DMS 273 treated with DMSO at 0.1 percent for 48 hours (cell line): ENCODE measurements around the gene PRSS22.

ENCODE experiments used
- DNase-seq: peaks from one replicate; lab custom pipeline; 2025; lab: John Stamatoyannopoulos, UW

Gene PRSS22

DNA sequence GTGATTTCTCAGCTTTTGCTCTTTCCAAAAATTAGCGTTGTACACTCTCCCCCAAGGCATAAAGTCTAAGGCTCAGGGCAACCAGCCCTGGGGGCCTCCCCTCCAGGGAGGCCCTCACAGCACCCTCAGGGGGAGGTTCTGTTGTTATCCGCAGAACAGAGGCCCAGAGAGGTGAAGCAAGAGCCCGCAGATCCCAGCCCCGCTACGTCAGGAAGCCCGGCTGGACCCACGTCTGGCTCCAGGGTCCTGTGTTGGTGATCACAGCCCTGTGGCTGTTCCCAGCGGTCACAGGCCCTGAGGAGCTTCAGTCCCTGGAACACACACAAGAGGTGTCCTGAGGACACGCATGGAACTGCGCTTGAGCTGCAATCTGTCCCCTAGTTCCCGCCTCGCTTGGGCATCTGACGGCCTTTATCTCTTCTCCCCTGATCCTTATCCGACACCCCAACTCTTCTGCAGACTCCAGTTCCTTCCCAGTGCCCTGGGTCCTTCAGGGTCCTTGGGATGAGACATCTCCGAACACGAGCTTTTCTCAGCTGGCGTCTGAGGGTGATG is 29.0 kb downstream of the PRSS22 start:
- DNase-seq: no peak

GRCh38 chr16:2828521-2828840 is 29.5 kb downstream of the PRSS22 start:
- DNase-seq: no peak

- no peak for DNase-seq
Observed at GRCh38 chr16:2827831-2828520, 30.0 kb downstream of the PRSS22 start.

- no peak for DNase-seq
Observed at GRCh38 chr16:2827374-2827791, 30.6 kb downstream of the PRSS22 start.

GRCh38 chr16:2826591-2827373 is 31.2 kb downstream of the PRSS22 start:
- no peak for DNase-seq

DNA sequence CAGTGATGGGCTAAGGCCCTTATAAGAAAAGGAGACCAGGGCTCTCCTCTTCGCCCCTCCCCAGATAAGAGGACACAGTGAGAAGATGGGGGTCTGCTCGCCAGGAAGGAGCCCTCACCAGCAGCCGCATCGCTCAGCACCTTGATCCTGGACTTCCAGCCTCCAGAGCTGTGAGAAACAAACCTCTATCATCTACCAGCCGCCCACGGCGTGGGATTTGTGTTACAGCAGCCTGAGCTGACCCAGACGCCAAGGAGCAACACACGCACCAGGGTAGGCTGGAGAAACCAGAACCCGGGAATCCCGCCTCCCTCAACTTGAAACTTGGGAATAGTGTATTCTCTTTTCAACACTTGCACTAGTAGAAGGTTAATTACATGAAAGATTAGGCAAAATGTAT is 32.1 kb downstream of the PRSS22 start:
- no peak for DNase-seq

DNA sequence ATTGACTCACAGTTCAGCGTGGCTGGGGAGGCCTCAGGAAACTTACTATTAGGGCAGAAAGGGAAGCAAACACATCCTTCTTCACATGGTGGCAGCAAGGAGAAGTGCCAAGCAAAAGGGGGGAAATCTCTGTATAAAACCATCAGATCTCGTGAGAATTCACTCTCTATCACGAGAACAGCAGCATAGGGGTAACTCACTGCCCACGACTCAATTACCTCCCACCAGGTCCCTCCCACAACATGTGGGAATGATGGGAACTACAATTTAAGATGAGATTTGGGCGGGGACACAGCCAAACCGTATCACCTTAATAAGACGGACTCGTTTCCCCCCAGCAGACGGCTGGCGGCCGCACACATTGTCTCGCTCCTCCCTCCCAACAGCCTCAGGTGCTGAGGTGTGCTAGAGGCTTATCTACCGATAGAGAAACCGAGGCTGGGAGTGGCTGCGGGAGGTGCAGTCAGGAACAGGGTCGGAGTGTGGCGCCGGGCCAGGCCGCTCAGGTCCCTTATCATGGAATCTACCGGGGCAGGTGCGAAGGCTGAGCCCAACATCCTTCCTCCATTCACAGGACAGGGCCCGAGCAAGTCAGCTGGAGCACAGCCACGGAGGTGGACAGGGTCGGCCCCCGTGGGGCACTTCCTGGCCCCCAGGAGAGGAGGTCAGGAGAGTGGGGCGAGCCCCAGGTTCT is 32.8 kb downstream of the PRSS22 start:
- DNase-seq: no peak

DNA sequence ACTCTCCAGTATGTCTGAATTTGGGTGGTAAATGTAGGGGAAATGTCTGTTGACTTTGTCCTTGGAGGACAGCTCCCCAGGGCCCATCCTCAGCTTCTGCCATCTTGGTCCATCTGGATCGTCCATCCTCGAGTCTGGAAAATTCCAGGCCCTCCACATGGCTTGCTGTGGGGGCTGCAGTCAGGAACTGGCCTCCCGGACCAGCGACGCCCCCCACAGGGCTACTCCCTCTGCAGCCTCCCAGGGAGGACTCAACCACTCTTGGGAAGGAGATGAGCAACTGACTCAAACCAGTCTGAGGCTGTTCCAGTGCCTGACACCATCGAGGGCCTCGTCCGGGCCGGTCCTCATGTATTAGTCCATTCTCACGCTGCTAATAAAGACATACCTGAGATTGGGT is 33.3 kb downstream of the PRSS22 start:
- DNase-seq: no peak

DNA sequence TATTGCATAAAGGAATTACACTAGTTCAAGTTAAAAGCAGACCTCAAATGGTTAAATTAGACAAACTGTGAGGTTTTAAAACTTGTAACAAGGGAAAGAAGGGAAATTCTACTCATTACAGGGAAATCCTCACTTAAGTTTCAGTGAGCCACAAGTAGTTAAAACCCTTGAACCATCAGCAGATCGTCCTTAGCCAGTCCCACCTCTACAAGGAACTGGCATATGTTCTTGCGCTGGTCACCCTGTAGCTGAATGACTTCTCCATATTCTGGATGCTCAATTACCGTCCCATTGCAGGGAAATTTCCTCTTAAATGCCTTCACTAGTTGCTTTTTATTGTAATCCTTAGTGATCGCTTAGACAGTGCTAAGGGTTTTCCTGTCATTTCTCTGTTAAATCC is 35.5 kb downstream of the PRSS22 start:
- no peak for DNase-seq

GRCh38 chr16:2822158-2822495 is 35.8 kb downstream of the PRSS22 start:
- no peak for DNase-seq

DNA sequence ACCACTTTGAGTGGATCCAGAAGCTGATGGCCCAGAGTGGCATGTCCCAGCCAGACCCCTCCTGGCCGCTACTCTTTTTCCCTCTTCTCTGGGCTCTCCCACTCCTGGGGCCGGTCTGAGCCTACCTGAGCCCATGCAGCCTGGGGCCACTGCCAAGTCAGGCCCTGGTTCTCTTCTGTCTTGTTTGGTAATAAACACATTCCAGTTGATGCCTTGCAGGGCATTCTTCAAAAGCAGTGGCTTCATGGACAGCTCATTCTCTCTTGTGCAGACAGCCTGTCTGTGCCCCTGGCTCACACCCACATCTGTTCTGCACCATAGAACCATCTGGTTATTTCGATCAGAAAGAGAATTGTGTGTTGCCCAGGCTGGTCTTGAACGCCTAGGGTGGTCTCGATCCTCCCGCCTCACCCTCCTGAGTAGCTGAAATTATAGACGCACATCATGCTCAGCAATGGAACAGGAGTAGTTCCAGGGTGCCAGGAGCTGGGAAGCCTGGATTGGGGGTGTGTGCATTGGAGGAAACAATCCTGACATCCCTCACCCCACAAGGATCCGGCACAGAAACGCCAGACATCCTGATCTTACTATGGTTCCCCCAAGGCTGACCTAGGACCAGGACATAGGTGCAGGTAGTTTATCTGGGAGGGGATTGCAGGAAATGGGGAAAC is 36.3 kb downstream of the PRSS22 start:
- no peak for DNase-seq

DNA sequence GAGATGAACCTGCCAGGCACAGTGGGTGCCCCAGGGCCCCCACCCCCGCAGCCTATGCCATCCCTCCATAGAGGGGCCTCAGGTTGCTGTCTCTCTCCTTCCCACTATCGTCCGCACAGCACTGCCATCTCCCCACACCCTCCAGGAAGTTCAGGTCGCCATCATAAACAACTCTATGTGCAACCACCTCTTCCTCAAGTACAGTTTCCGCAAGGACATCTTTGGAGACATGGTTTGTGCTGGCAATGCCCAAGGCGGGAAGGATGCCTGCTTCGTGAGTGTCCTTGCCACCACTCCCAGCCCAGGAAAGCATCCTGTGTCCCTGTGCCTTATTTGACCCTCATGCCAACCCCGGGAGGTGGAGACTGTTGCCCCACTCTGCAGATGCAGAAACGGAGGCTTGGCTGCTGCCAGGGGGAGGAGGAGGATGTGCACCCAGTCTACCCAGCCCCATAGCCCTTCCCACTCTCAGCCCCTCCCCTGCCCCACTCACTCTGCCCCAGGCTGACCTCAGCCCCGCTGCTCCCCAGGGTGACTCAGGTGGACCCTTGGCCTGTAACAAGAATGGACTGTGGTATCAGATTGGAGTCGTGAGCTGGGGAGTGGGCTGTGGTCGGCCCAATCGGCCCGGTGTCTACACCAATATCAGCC is 37.0 kb downstream of the PRSS22 start:
- DNase-seq: no peak

GRCh38 chr16:2819939-2820835 is 37.8 kb downstream of the PRSS22 start:
- DNase-seq: no peak

GRCh38 chr16:2819179-2819938 is 38.6 kb downstream of the PRSS22 start:
- DNase-seq: no peak

DNA sequence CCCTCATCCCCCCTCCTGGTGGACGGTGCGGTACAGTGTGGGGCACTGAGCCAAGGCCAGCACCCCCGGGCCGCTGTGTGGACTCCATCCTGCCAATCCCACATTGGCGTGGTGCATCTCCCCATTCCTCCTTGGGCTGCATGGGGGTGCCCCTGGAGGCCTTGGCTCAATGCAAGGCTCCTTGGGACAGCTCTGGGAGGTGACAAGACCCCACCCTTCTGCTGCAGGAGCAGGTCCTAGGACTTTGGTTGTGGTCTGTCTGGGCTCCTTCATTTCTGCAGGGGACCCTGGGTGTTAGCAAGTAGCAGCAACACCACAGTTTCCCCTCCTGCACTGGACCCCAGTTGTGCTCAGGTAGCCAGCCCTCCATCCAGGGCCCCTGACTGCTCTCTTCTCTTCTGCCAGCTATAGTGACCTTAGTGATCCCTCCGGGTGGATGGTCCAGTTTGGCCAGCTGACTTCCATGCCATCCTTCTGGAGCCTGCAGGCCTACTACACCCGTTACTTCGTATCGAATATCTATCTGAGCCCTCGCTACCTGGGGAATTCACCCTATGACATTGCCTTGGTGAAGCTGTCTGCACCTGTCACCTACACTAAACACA is 39.6 kb downstream of the PRSS22 start:
- DNase-seq: no peak

DNA sequence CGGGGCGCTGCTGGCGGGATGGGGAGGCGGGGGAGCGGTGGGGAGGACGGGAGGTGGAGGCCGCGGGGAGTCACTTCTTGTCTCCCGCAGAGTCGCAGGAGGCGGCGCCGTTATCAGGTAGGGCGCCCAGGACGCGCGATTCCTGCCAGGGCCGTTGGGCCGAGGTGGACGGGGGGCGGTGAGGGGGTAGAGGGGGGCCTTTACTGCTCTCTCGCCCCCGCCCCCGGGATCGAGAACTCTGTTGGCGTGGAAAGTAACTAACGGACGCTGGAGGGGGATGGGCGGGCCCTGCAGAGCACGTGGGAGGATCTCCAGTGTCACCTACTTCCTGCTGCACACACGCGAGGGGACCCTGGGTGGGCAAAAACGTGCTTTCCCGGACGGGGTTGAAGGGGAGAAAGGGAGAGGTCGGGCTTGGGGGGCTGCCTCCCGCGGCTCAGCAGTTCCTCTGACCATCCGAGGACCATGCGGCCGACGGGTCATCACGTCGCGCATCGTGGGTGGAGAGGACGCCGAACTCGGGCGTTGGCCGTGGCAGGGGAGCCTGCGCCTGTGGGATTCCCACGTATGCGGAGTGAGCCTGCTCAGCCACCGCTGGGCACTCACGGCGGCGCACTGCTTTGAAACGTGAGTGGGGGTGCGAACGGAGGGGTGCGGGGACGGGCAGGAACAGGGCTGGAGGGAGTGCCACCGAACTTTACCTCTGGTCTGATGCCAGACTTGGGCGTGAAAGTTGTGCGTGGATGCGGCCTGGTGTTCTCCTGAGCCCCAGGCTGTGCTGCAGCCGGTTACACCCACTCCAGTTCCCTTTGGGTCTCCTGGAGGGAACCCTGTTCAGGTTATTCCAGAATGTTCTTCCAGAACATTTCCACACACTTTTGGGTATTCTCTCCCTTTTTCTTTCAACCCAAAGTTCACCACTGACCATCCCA is 40.4 kb downstream of the PRSS22 start:
- DNase-seq: no peak

GRCh38 chr16:2816751-2817339 is 41.1 kb downstream of the PRSS22 start, which contains the start of gene PRSS21:
TSS of gene PRSS21 (plus strand) at chr16:2817237. CDS start at chr16:2817269, 32 bp downstream.
- DNase-seq: no peak

DNA sequence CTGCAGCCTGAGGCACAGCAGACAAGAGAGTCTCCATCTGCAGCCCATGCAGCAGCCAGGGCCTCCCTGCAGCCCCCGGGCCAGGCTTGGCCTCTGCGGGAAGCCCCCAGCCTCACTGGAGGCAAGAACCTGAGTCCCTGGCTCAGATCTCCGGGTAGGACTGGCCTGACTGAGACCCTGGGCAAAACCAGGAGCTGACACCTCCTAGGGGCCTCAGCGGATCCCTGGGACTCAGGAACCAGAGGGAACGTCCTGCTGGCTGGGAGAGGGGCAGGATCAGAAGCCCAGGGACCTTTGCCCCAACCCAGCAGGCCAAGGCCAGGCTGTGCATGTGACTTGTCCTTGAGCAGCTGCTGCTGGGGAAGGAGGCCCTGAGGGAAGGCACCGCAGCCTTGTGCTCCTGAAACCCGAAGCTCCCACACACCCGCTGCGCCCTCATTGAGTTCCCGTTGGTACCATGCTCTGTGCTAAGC is 42.6 kb downstream of the PRSS22 start:
- DNase-seq: no peak
